GM12874 (cell line): Measurements from ENCODE around the gene ZNRD2.

ENCODE experiments used
- TF ChIP-seq, protein P1 (sequence below): IDR thresholded peaks from 2 replicates; pipeline ENCODE4 v1.5.1; 2011; ENCODE audit warnings: low read depth, mild to moderate bottlenecking, control low read depth, low read length, moderate library complexity; ENCODE audit not compliant: insufficient read depth

Gene ZNRD2

DNA sequence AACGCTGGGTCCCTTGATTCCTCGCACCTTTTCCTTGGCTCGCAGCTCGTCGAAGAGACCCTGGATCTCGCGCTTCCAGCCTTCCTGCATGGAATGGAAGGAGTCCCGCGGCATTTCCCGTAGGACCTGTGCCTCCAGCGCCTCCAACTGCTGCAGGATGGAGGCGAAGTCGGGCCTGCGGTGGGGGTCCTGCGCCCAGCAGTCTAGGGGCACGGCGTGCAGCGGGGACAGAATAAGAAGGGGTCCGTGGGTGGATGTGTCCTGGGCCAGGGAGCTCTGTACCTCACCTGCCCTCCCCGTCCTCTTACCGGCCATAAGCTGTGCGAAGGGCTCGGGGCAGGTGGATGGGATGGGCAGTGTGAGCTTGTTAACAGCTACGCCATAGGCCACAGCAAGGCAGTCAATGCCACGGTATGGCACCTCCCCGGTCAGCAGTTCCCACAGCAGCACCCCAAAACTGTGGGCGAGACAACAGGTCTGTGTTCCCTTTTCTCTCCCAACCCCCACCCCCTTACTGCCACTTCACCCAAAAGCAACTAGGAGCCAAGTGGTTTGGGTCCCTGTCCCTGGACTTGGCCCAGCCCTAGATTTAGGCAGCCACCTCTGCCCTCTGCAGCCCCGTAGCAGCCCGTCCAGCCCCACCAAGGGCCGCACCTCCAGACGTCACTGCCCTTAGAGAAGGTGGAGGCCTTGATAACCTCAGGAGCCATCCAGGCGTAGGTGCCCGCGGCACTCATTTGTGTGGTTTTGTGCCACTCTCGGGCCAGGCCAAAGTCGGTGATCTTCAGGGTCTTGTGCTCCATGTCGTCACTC lies 37.5 kb downstream of the ZNRD2 start:
- TF ChIP-seq, protein P1, sequence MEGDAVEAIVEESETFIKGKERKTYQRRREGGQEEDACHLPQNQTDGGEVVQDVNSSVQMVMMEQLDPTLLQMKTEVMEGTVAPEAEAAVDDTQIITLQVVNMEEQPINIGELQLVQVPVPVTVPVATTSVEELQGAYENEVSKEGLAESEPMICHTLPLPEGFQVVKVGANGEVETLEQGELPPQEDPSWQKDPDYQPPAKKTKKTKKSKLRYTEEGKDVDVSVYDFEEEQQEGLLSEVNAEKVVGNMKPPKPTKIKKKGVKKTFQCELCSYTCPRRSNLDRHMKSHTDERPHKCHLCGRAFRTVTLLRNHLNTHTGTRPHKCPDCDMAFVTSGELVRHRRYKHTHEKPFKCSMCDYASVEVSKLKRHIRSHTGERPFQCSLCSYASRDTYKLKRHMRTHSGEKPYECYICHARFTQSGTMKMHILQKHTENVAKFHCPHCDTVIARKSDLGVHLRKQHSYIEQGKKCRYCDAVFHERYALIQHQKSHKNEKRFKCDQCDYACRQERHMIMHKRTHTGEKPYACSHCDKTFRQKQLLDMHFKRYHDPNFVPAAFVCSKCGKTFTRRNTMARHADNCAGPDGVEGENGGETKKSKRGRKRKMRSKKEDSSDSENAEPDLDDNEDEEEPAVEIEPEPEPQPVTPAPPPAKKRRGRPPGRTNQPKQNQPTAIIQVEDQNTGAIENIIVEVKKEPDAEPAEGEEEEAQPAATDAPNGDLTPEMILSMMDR: no peak

DNA sequence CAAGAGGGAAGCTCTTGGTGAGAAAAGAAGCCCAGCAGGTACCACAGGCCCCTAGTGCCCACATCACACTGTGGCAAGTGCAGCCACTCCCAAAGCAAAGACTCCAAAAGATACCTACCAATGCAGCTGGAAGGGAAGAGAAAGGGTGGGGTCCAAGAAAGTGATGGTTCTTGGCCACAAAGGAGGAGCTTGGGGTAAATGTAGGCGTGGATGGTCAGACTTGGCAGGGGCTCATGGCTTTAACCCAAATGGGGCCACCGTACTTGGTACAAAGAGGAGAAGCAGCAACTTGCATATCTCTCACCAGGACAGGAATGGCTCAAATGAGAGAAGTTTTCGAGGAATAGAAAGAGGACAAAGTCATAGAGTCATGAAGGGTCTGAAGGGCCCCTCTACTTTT lies 39.0 kb downstream of the ZNRD2 start:
- TF ChIP-seq, protein P1: no peak

DNA sequence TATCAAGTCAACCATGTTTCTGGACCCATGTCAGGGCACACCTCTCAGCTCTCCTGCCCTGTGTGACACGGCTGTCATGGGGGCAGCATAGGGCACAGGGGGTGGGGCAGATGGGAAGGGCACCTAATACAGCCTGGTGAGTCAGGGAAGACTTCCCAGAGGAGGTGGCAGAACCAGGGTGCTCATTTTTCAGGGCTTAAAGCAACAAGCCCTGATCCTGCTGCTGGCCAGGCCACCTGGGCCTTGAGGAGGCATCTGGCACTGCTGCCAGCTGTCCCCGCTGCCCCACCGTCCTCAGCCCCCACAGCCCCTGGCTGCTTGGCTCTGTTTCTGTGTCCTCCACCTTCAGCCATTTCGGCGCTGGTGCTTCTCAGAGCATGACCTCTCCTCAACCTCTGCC lies 39.4 kb downstream of the ZNRD2 start:
- TF ChIP-seq, protein P1: no peak

DNA sequence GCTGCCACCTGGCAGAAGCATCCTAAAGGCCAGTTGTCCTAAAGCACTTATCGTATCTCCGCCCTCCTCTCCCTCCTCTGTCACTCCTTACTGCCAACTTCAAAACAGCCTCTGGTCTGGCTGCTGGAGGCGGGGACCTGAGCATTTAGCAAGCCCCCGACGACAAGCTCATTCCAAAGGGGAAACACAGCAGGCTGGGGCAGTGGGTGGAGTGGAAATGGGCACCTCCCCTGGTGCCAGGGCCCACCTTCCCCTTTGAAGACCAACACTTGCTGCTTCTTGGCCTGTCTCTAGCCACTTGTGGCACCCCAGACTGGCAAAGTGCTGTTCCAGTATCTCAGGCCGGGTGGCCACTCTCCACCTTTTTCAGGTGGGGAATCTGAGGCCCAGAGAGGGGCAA lies 40.1 kb downstream of the ZNRD2 start:
- TF ChIP-seq, protein P1: no peak

GRCh38 chr11:65611028-65611757 lies 40.9 kb downstream of the ZNRD2 start:
- TF ChIP-seq, protein P1: no peak

- TF ChIP-seq, protein P1: no peak
Measured at GRCh38 chr11:65611758-65612603, 41.7 kb downstream of the ZNRD2 start.

- TF ChIP-seq, protein P1: no peak
Measured at GRCh38 chr11:65612691-65613090, 42.4 kb downstream of the ZNRD2 start.
